Measurements from ENCODE around the gene CIRBP. TPM values are rescaled to one million over a fixed set of nuclear protein-coding genes. Genes with fewer than 3 reads are reported as not detected.

Gene CIRBP
- total and polyA plus RNA-seq, 2 of the 13 experiments (the other 11 are each of a cell fraction or from before 2014, with no cell fraction given) = 133 to 140 TPM

DNA sequence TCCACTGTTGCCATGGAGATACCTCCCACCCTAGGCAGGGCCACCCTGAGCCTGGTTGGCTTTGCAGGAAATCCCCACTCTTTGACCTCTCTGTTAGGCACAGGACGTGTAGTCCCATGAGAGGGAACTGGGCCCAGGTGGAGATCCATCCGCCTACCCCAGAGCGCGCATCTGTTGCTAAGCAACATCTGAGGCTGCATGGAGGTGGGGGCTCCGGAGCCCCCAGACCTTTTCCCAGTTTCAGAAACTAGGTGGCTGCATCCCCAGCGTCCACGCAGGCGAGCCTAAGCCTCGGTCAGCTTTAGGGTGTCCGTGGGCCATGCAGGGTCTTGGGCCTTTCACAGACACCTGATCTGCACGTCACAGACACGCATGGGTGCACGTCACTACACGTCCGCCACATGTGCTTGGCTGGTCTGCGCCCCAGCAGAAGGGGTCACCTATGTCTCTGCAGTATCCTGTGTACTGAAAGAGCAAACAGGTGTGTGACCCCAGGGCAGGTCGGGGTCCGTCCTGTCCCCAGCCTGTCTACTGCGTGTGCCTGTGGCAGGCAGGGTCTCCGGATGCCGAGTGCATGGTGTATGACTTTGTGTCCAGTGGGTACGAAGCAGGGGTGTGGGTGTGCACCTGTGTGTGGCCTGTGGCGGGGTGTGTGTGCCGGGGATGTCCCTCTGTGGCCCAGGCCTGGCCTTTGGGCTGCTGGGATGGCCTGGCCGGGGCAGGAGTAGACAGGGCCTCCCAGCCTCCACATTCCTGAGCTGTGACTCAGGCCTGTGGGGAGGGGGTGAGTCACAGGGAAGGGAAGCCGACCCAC lies 4.1 kb upstream of the CIRBP start (continued):
- 0 out of 2 replicates have a peak, but pooled peaks have one; percentile 63 for TF ChIP-seq ZNF704 (CRISPR knock-in tag; IDR thresholded peaks at IDR 0.05; ENCODE audit: borderline replicate concordance)
- no peak for TF ChIP-seq IKZF4 (CRISPR knock-in tag; IDR thresholded peaks at IDR 0.05; ENCODE audit: borderline replicate concordance, low read depth, not compliant biosample characterization)
- TF ChIP-seq, protein P1, sequence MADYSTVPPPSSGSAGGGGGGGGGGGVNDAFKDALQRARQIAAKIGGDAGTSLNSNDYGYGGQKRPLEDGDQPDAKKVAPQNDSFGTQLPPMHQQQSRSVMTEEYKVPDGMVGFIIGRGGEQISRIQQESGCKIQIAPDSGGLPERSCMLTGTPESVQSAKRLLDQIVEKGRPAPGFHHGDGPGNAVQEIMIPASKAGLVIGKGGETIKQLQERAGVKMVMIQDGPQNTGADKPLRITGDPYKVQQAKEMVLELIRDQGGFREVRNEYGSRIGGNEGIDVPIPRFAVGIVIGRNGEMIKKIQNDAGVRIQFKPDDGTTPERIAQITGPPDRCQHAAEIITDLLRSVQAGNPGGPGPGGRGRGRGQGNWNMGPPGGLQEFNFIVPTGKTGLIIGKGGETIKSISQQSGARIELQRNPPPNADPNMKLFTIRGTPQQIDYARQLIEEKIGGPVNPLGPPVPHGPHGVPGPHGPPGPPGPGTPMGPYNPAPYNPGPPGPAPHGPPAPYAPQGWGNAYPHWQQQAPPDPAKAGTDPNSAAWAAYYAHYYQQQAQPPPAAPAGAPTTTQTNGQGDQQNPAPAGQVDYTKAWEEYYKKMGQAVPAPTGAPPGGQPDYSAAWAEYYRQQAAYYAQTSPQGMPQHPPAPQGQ (CRISPR knock-in tag; IDR thresholded peaks at IDR 0.05; ENCODE audit: borderline replicate concordance) = peak; percentile 59; the same call in 1 of the 2 replicates
- TF ChIP-seq MTF2 (CRISPR knock-in tag; IDR thresholded peaks at IDR 0.05; ENCODE audit: borderline replicate concordance) = no peak
- 0 out of 2 replicates have a peak, but pooled peaks have one; percentile 56 for TF ChIP-seq NFE2L1 (CRISPR knock-in tag; IDR thresholded peaks at IDR 0.05; ENCODE audit: borderline replicate concordance)
- no peak for TF ChIP-seq ZNF646 (CRISPR knock-in tag; IDR thresholded peaks at IDR 0.05)
- TF ChIP-seq THYN1 (CRISPR knock-in tag; IDR thresholded peaks at IDR 0.05; ENCODE audit: borderline replicate concordance, low read depth) = no peak
- no peak for TF ChIP-seq STAT6 (CRISPR knock-in tag; IDR thresholded peaks at IDR 0.05; ENCODE audit: borderline replicate concordance)
- TF ChIP-seq HDAC1 (CRISPR knock-in tag; IDR thresholded peaks at IDR 0.05) = peak; percentile 67
- no peak; the same call in 1 of the 2 replicates for TF ChIP-seq PCBP1 (IDR thresholded peaks at IDR 0.05; ENCODE audit: borderline replicate concordance, low read depth, low read length)
- no peak for TF ChIP-seq ZNF280B (CRISPR knock-in tag; IDR thresholded peaks at IDR 0.05; ENCODE audit: borderline replicate concordance)
- no peak for TF ChIP-seq ZNF878 (CRISPR knock-in tag; IDR thresholded peaks at IDR 0.05)

All from HepG2 (cell line).